SK-N-SH (cell line): ENCODE results near the gene CELF4. TPM values are rescaled to one million over a fixed set of nuclear protein-coding genes. Genes with fewer than 3 reads are reported as not detected.

Source experiments
- CTCF ChIA-PET: fragments of 300-600, 350-600 bp; formaldehyde crosslinking; extraction: SDS; loops from one replicate; lab custom pipeline; 2021; lab: Yijun Ruan, JAX
- POLR2A ChIA-PET: fragments of 350-600 bp; sonication (Branson Sonifier 250); formaldehyde crosslinking; extraction: SDS; loops from one replicate; lab custom pipeline; 2020; ENCODE audit warnings: antibody characterized with exemption, inconsistent platforms; lab: Yijun Ruan, JAX
- DNase-seq: peaks from one replicate; pipeline ENCODE4 v3.0.0; 2012
- H2AFZ ChIP-seq: fragments of 200-600 bp; sonication (generic); 2 replicates; pipeline ENCODE4 v1.8.1; 2016; ENCODE audit warnings: antibody characterized with exemption, mild to moderate bottlenecking, low read depth
- H3F3A ChIP-seq: fragments of 200-600 bp; sonication (generic); replicated peaks from 2 replicates; pipeline ENCODE3; 2016; ENCODE audit warnings: antibody characterized with exemption, mild to moderate bottlenecking; ENCODE audit not compliant: insufficient read depth
- H3K27ac ChIP-seq, 2 experiments: fragments of 200-500 bp in 1 of 2; fragments of 200-600 bp in 1 of 2; sonication (Bioruptor generic) in 1 of 2; sonication (generic), shearing (Covaris generic) in 1 of 2; 2 replicates each; pipeline versions ENCODE4 v1.5.1 to v1.6.1; 2014 to 2016; ENCODE audit warnings: low read depth in 2 of 2, inconsistent platforms in 1 of 2, low read length in 1 of 2, mild to moderate bottlenecking in 1 of 2, mixed read lengths in 1 of 2
- H3K27me3 ChIP-seq: fragments of 200-600 bp; sonication (generic), shearing (Covaris generic); 2 replicates; pipeline ENCODE4 v1.6.1; 2016; ENCODE audit warnings: mixed run types; ENCODE audit not compliant: insufficient read depth
- H3K36me3 ChIP-seq, 2 experiments: fragments of 200-500 bp in 1 of 2; fragments of 200-600 bp in 1 of 2; sonication (Bioruptor generic) in 1 of 2; sonication (generic) in 1 of 2; replicated peaks in 1 of 2; 2 replicates each; pipeline versions ENCODE3 to v1.5.1; 2014 to 2016; ENCODE audit warnings: low read length in 1 of 2, mild to moderate bottlenecking in 1 of 2; ENCODE audit not compliant: insufficient read depth in 2 of 2, control insufficient read depth in 1 of 2
- H3K4me1 ChIP-seq, 2 experiments: fragments of 200-500 bp in 1 of 2; fragments of 200-600 bp in 1 of 2; sonication (Bioruptor generic) in 1 of 2; sonication (generic), shearing (Covaris generic) in 1 of 2; 2 replicates each; pipeline versions ENCODE4 v1.5.1 to v1.6.1; 2014 to 2016; ENCODE audit warnings: low read depth in 1 of 2, low read length in 1 of 2, mixed run types in 1 of 2; ENCODE audit not compliant: insufficient read depth in 2 of 2, control insufficient read depth in 1 of 2
- H3K4me2 ChIP-seq: fragments of 200-600 bp; sonication (generic), shearing (Covaris generic); 2 replicates; pipeline ENCODE4 v1.6.1; 2017; ENCODE audit warnings: mixed run types
- H3K4me3 ChIP-seq, 2 experiments: fragments of 200-500 bp in 1 of 2; fragments of 200-600 bp in 1 of 2; sonication (Bioruptor generic) in 1 of 2; sonication (generic), shearing (Covaris generic) in 1 of 2; 2 replicates each; pipeline versions ENCODE4 v1.5.1 to v1.8.1; 2014 to 2016; ENCODE audit warnings: low read depth in 2 of 2, inconsistent platforms in 1 of 2, low read length in 1 of 2, mild to moderate bottlenecking in 1 of 2, mixed read lengths in 1 of 2, moderate library complexity in 1 of 2
- H3K79me2 ChIP-seq: fragments of 200-600 bp; sonication (generic); 2 replicates; pipeline ENCODE4 v1.8.1; 2017; ENCODE audit warnings: mild to moderate bottlenecking; ENCODE audit not compliant: insufficient read depth
- H3K9ac ChIP-seq: fragments of 200-600 bp; sonication (generic); 2 replicates; pipeline ENCODE4 v1.6.1; 2017; ENCODE audit warnings: mixed run types
- H3K9me2 ChIP-seq: fragments of 200-600 bp; sonication (generic); 2 replicates; pipeline ENCODE4 v1.6.1; 2017; ENCODE audit warnings: mixed run types
- H3K9me3 ChIP-seq: fragments of 200-600 bp; sonication (generic); 2 replicates; pipeline ENCODE4 v1.6.1; 2017; ENCODE audit warnings: mixed run types, mild to moderate bottlenecking, moderate library complexity
- H4K20me1 ChIP-seq: fragments of 200-600 bp; sonication (generic); 2 replicates; pipeline ENCODE4 v1.6.1; 2017; ENCODE audit warnings: mild to moderate bottlenecking, mixed run types; ENCODE audit not compliant: insufficient read depth
- CHD2 ChIP-seq: fragments of 150-350 bp; IDR thresholded peaks from 2 replicates; pipeline ENCODE4 v1.6.1; 2018; ENCODE audit warnings: low read length; ENCODE audit not compliant: partially characterized antibody
- ELF1 ChIP-seq: IDR thresholded peaks from 2 replicates; pipeline ENCODE4 v1.4.0; 2012
- EZH2phosphoT487 ChIP-seq: fragments of 200-600 bp; sonication (generic); IDR thresholded peaks from 2 replicates; pipeline ENCODE4 v1.6.1; 2017; ENCODE audit warnings: low read depth, mixed run types, mild to moderate bottlenecking, antibody characterized with exemption, moderate library complexity, borderline replicate concordance
- FOSL2 ChIP-seq: IDR thresholded peaks from 2 replicates; pipeline ENCODE4 v1.4.0; 2012; ENCODE audit warnings: low read depth, mild to moderate bottlenecking, moderate library complexity, borderline replicate concordance
- FOXM1 ChIP-seq: IDR thresholded peaks from 2 replicates; pipeline ENCODE4 v1.4.0; 2012; ENCODE audit warnings: low read depth, mild to moderate bottlenecking
- GATA2 ChIP-seq: sonication (generic); formaldehyde crosslinking; IDR thresholded peaks from 2 replicates; pipeline ENCODE4 v1.5.0; 2020; ENCODE audit warnings: mild to moderate bottlenecking, missing genetic modification reagents
- IRF3 ChIP-seq: fragments of 150-350 bp; IDR thresholded peaks from 2 replicates; pipeline ENCODE4 v1.6.1; 2016; ENCODE audit warnings: mild to moderate bottlenecking, low read depth, low read length
- JUND ChIP-seq: IDR thresholded peaks from 2 replicates; pipeline ENCODE4 v1.4.0; 2012
- MXI1 ChIP-seq: IDR thresholded peaks from 2 replicates; pipeline ENCODE4 v1.6.1; 2012; ENCODE audit warnings: mild to moderate bottlenecking, low read depth, low read length, improper control_type of control experiment
- NFIC ChIP-seq: IDR thresholded peaks from 2 replicates; pipeline ENCODE4 v1.4.0; 2012; ENCODE audit warnings: borderline replicate concordance
- NRF1 ChIP-seq: IDR thresholded peaks from 2 replicates; pipeline ENCODE4 v1.6.1; 2012; ENCODE audit warnings: low read depth, mild to moderate bottlenecking, low read length
- PBX3 ChIP-seq: IDR thresholded peaks from 2 replicates; pipeline ENCODE4; 2012
- RCOR1 ChIP-seq: fragments of 150-350 bp; IDR thresholded peaks from 2 replicates; pipeline ENCODE4 v1.6.1; 2017; ENCODE audit warnings: antibody characterized with exemption, low read length
- RXRA ChIP-seq: IDR thresholded peaks from 2 replicates; pipeline ENCODE4 v1.4.0; 2012; ENCODE audit warnings: low read depth, mild to moderate bottlenecking, borderline replicate concordance
- SIN3A ChIP-seq: IDR thresholded peaks from 2 replicates; pipeline ENCODE4 v1.6.1; 2012; ENCODE audit warnings: low read depth, mild to moderate bottlenecking, low read length, moderate library complexity, borderline replicate concordance
- SMC3 ChIP-seq: IDR thresholded peaks from 2 replicates; pipeline ENCODE4 v1.6.1; 2012; ENCODE audit warnings: low read depth, low read length, improper control_type of control experiment
- TCF12 ChIP-seq: IDR thresholded peaks from 2 replicates; pipeline ENCODE4 v1.4.0; 2012
- YY1 ChIP-seq: IDR thresholded peaks from 2 replicates; pipeline ENCODE4 v1.4.0; 2012; ENCODE audit warnings: low read depth, mild to moderate bottlenecking
- WGBS: methylation state at CpG from one replicate; pipeline ENCODE4 v1.1.6; 2017; ENCODE audit warnings: low lambda C conversion rate; 5-methylcytosine and 5-hydroxymethylcytosine counted together
- polyA plus RNA-seq, 3 experiments: library from polyadenylated mRNA; depleted of rRNA; stranded (reverse); fragments of >200 nt; gene quantifications; 2 replicates each; pipeline ENCODE4 v1.2.3, GENCODE V29; 2012
- TF ChIP-seq, protein P1 (sequence below): IDR thresholded peaks from 2 replicates; pipeline ENCODE4 v1.4.0; 2012; ENCODE audit warnings: low read depth, borderline replicate concordance

The CELF4 gene
- polyA plus RNA-seq, 1 of the 3 experiments (the other 2 are of a cell fraction): 0.26 TPM

- WGBS: no CpG with 5 or more reads among the region's 2 CpGs
- no peak overlapping the region for H3K9ac ChIP-seq
- H3K79me2 ChIP-seq: no peaks in the 10 kb centered on the region
- CTCF ChIA-PET: interaction anchor here (0.6 to 1.5 kb wide), 2 partner anchors 14 to 324 kb away, joined by 3 read pairs; no protein-coding TSS in a partner anchor
- H3K27me3 ChIP-seq: no peaks in the 10 kb centered on the region
- no peak overlapping the region for H2AFZ ChIP-seq
- no peak overlapping the region for H3K4me2 ChIP-seq
- H3K9me2 ChIP-seq: no peaks in the 10 kb centered on the region
- no peaks in the 10 kb centered on the region for H3K36me3 ChIP-seq
- DNase-seq: no peak
- H3F3A ChIP-seq: no peaks in the 10 kb centered on the region
- TF ChIP-seq, protein P1, sequence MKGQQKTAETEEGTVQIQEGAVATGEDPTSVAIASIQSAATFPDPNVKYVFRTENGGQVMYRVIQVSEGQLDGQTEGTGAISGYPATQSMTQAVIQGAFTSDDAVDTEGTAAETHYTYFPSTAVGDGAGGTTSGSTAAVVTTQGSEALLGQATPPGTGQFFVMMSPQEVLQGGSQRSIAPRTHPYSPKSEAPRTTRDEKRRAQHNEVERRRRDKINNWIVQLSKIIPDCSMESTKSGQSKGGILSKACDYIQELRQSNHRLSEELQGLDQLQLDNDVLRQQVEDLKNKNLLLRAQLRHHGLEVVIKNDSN: no peak
- TF ChIP-seq SMC3 (no peak), RXRA (no peak), NFIC (no peak), JUND (no peak), FOXM1 (no peak), MXI1 (no peak), EZH2phosphoT487 (no peak), CHD2 (no peak), TCF12 (no peak), NRF1 (no peak), SIN3A (no peak), RCOR1 (no peak), ELF1 (no peak), GATA2 (CRISPR knock-in tag) (no peak), FOSL2 (no peak), PBX3 (no peak), IRF3 (no peak)
- H4K20me1 ChIP-seq: no peaks in the 10 kb centered on the region
- peaks cover 0 to 24% of the 10 kb centered on the region in 2 experiments; a peak in 1 of 4 replicates for H3K4me1 ChIP-seq
- H3K27ac ChIP-seq: no peak overlapping the region
- H3K9me3 ChIP-seq: no peaks in the 10 kb centered on the region
- POLR2A ChIA-PET: no interaction called here
- no peak overlapping the region for H3K4me3 ChIP-seq
Measured at GRCh38 chr18:37265382-37265781, 300.2 kb downstream of the CELF4 start.

DNA sequence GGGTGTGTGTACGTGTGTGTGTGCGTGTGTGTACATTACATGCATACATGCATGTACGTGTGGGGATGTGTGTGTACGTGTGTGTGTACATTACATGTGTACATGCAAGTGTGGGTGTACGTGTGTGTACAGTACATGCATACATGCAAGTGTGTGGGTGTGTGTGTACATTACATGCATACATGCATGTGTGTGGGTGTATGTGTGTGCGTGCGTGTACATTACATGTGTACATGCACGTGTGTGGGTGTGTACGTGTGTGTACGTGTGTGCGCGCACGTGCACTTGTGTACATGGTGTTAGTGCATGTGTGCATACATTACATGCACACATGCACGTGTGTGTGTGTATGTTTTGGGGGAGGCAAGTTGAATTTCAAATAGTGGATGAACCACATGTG lies 300.6 kb downstream of the CELF4 start:
- Histone ChIP-seq H3K79me2 (no peaks in the 10 kb centered on the region), H3K27me3 (no peaks in the 10 kb centered on the region), H3K4me2 (no peak overlapping the region), H3F3A (no peaks in the 10 kb centered on the region), H3K9me2 (no peaks in the 10 kb centered on the region), H3K36me3 (no peaks in the 10 kb centered on the region)
- TF ChIP-seq GATA2 (CRISPR knock-in tag) (no peak), YY1 (no peak)
- TF ChIP-seq, all 33 proteins: peak for 0
- DNase-seq: no peak
- H3K9ac ChIP-seq: no peak overlapping the region
- H2AFZ ChIP-seq: no peak overlapping the region
- no peaks in the 10 kb centered on the region for H4K20me1 ChIP-seq
- no peak overlapping the region for H3K4me3 ChIP-seq
- H3K9me3 ChIP-seq: no peaks in the 10 kb centered on the region
- H3K4me1 ChIP-seq: peaks cover 0 to 24% of the 10 kb centered on the region in 2 experiments; a peak in 1 of 4 replicates
- no peak overlapping the region for H3K27ac ChIP-seq
- WGBS: 65% methylated on average over 14 of the region's 14 CpGs
- ChIA-PET CTCF (interaction anchor here (0.6 kb wide), 1 partner anchor 323 kb away, joined by 3 read pairs; no protein-coding TSS in a partner anchor), POLR2A (no interaction called here)
